ENCODE results near the gene ITPR1. TPM values are rescaled to one million over a fixed set of nuclear protein-coding genes. Genes with fewer than 3 reads are reported as not detected.

ITPR1 gene
- total and polyA plus RNA-seq, 10 of the 15 experiments (the other 5 are each of a cell fraction or from before 2014, with no cell fraction given), result 12.2 to 239 (median 28.4) TPM

DNA sequence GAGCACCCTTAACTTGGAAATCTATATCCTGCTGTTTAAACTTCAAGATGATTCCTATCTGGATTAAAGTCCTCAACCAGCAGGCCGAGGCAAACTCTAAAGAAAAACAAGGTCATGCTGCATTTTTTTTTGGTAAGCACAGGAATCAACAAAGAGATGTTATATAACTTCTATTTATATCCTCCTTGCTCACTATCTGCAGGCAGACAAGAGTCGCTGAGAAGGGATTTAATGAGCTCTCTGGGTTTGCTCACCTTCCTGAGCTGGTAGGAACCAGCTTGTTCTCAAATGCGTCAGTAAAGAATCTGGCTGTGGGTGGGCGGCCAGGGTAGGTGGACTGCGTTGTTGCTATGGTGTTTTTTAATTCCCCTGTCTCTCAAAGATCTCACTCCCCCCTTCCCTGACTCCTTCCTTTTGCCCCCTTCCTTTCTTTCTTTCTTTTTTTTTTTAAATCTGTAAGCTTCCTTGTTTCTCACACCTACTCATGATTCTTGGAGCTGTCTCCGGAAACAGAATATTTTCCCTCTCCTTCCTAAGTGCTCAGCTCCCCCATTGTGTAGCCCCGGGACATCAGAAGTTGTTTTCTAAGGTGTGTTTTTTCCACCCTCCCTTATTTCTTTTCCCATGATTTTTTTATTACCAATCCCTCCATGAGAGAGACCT is 257.3 kb downstream of the ITPR1 start (continued):
- no peak for TF ChIP-seq ZBTB4 (CRISPR knock-in tag; IDR thresholded peaks at IDR 0.05)
- TF ChIP-seq JUNB (IDR thresholded peaks at IDR 0.05), result no peak
- TF ChIP-seq, protein P1, sequence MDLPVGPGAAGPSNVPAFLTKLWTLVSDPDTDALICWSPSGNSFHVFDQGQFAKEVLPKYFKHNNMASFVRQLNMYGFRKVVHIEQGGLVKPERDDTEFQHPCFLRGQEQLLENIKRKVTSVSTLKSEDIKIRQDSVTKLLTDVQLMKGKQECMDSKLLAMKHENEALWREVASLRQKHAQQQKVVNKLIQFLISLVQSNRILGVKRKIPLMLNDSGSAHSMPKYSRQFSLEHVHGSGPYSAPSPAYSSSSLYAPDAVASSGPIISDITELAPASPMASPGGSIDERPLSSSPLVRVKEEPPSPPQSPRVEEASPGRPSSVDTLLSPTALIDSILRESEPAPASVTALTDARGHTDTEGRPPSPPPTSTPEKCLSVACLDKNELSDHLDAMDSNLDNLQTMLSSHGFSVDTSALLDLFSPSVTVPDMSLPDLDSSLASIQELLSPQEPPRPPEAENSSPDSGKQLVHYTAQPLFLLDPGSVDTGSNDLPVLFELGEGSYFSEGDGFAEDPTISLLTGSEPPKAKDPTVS (IDR thresholded peaks at IDR 0.05; ENCODE audit: low read depth, low read length), result no peak
- TF ChIP-seq SP1 (IDR thresholded peaks at IDR 0.05; ENCODE audit: low read depth, low read length), result peak; percentile 20
- no peak for TF ChIP-seq CEBPZ (IDR thresholded peaks at IDR 0.05; ENCODE audit: low read depth, low read length)
- TF ChIP-seq JUND (IDR thresholded peaks at IDR 0.05; ENCODE audit: low read depth, low read length), result no peak
- no peak for TF ChIP-seq RB1 (IDR thresholded peaks at IDR 0.05; ENCODE audit: borderline replicate concordance)
- no peak for TF ChIP-seq ZNF207 (IDR thresholded peaks at IDR 0.05; ENCODE audit: borderline replicate concordance)
- TF ChIP-seq ZNF622 (IDR thresholded peaks at IDR 0.05), result no peak
- TF ChIP-seq BHLHE40 (IDR thresholded peaks at IDR 0.05; ENCODE audit: borderline replicate concordance in 1 of 2, low read depth in 2 of 2, low read length in 1 of 2), result no peak
- no peak for TF ChIP-seq CUX1 (IDR thresholded peaks at IDR 0.05; ENCODE audit: insufficient replicate concordance, low read depth, low read length)

Measured in GM12878 (cell line).